Measurements from ENCODE around the gene APBB2. TPM values are rescaled to one million over a fixed set of nuclear protein-coding genes. Genes with fewer than 3 reads are reported as not detected.

The APBB2 gene
- total RNA-seq, 4 donors from 2014 or later, result 32.4 to 133 (median 92.1) TPM

DNA sequence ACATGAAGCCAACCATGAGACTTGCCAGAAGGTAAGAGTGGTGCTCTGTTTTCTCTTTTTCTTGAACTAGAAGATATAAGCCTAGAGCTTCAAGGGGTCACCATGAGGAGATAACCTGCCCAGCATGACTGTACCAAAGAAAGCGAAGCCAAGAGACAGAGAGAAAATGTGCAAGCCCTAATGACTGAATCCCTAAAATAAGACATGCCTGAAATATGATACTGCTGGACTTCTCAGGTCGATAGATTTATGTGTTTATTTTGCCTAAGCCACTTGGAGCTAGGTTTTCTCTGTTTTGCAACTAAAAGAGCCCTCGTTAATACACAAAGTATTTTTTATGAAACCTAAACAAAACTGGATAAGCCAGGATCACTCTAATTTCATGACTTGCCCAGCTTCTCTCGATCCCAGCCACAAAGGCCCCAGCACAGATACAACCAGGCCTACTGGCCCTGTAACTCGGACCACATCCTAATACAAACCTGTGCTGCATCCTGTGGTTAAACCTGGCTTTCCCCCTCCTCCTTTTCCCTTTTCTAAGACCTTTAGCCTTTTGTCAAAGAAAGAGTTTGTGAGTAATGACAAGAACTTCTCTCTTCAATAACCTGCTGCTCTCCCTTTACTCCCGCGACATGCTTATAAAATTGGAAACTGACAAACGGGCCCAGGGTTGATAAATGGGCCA is 185.8 kb downstream of the APBB2 start:
- H3K27ac ChIP-seq, result peak overlapping the region; percentile 80 to 84
- peaks cover 0 to 19% of the 10 kb centered on the region in 2 donors for H3K4me1 ChIP-seq
- intact Hi-C loops (cut with DNase I; ENCODE audit: low total_unique reads), result no loop called here
- peak in 1 of 2 donors; percentile 50 for DNase-seq
- H3K9me3 ChIP-seq, result peaks cover 0 to 14% of the 10 kb centered on the region in 2 donors
- H3K36me3 ChIP-seq, result no peaks in the 10 kb centered on the region
- TF ChIP-seq, protein P1, sequence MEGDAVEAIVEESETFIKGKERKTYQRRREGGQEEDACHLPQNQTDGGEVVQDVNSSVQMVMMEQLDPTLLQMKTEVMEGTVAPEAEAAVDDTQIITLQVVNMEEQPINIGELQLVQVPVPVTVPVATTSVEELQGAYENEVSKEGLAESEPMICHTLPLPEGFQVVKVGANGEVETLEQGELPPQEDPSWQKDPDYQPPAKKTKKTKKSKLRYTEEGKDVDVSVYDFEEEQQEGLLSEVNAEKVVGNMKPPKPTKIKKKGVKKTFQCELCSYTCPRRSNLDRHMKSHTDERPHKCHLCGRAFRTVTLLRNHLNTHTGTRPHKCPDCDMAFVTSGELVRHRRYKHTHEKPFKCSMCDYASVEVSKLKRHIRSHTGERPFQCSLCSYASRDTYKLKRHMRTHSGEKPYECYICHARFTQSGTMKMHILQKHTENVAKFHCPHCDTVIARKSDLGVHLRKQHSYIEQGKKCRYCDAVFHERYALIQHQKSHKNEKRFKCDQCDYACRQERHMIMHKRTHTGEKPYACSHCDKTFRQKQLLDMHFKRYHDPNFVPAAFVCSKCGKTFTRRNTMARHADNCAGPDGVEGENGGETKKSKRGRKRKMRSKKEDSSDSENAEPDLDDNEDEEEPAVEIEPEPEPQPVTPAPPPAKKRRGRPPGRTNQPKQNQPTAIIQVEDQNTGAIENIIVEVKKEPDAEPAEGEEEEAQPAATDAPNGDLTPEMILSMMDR (IDR thresholded peaks at IDR 0.05), result no peak
- TF ChIP-seq POLR2A (IDR thresholded peaks at IDR 0.05), result no peak
- H3K27me3 ChIP-seq, result no peaks in the 10 kb centered on the region
- no peak overlapping the region for H3K4me3 ChIP-seq

DNA sequence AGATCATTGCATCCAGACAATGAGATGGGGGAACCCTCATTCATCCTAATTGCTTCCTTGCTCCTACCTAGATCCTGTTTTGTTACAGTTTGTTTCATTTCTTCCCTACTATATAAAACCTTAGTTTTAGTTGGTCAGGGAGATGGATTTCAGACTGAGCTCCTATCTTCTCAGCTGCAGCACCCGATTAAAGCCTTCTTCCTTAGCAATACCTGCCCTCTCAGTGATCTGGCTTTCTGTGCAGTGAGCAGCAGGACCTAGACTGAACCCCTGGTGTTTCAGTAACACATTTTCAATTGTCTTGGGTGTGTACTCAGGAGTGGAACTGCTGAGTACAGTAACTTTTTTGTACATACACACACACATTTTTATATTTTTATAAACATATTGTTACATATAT is 187.4 kb downstream of the APBB2 start:
- DNase-seq, result no peak
- TF ChIP-seq, protein P1 (IDR thresholded peaks at IDR 0.05), result no peak
- Histone ChIP-seq H3K4me3 (no peak overlapping the region), H3K36me3 (no peaks in the 10 kb centered on the region), H3K9me3 (peaks cover 0 to 14% of the 10 kb centered on the region in 2 donors), H3K27ac (no peak overlapping the region), H3K27me3 (no peaks in the 10 kb centered on the region), H3K4me1 (peaks cover 0 to 19% of the 10 kb centered on the region in 2 donors)
- intact Hi-C loops (cut with DNase I; ENCODE audit: low total_unique reads), result no loop called here

DNA sequence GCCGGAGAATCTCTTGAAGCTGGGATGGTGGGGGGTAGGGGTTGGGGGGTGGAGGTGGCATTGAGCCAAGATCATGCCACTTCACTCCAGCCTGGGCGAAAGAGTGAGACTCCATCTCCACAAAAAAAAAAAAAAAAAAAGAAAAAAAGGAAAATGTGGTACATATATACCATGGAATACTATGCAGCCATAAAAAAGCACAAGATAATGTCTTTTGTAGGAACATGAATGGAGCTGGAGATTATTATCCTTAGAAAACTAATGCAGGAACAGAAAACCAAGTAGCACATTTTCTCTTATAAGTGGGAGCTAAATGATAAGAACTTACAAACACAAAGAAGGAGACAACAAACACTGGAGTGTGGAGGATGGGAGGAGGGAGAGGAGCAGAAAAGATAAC is 188.5 kb downstream of the APBB2 start:
- Histone ChIP-seq H3K36me3 (no peaks in the 10 kb centered on the region), H3K27me3 (no peaks in the 10 kb centered on the region), H3K9me3 (peaks cover 0 to 14% of the 10 kb centered on the region in 2 donors), H3K4me3 (no peak overlapping the region), H3K4me1 (peaks cover 0 to 19% of the 10 kb centered on the region in 2 donors), H3K27ac (no peak overlapping the region)
- intact Hi-C loops (cut with DNase I; ENCODE audit: low total_unique reads), result no loop called here
- no peak for TF ChIP-seq POLR2A (IDR thresholded peaks at IDR 0.05)
- TF ChIP-seq, protein P1 (IDR thresholded peaks at IDR 0.05), result no peak
- DNase-seq, result no peak

DNA sequence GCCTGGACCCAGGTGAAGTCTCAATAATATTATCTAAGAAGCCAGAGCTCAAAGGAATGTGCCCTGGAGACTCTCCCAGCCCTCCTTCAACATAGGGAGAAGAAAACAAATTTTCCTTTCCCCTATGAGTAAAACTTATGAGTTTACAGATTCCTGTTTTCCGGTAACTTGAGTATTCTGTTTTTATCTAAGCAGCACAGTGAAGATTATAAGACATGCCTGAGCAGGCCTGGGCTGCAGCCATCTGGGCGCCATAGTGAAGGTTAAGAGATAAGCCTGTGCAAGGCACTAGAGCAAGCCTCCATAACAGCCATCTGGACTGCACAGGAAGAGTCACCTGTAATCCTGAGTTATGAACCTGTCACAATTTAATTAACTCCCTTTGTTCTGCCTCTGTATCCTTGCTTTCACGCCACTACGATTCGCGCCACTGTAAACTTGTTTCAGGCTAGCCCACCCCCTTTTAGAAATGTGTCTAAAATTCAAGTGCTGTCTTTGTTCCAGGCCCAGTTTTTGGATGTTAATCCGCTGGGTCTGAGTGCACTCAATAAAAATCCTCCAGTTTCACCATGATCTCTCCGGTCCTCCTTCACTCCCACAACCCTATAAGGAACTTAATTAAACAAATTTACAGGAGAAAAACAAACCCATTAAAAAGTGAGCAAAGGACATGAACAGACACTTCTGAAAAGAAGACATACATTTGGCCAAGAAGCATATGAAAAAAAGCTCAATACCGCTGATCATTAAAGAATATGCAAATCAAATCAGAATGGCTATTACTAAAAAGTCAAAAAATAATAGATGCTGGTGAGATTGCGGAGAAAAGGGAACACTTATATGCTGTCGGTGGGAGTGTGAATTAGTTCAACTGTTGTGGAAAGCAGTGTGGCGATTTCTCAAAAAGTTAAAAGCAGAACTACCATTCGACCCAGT is 189.5 kb downstream of the APBB2 start:
- H3K4me1 ChIP-seq, result peaks cover 0 to 17% of the 10 kb centered on the region in 2 donors
- H3K4me3 ChIP-seq, result no peak overlapping the region
- H3K27me3 ChIP-seq, result no peaks in the 10 kb centered on the region
- intact Hi-C loops (cut with DNase I; ENCODE audit: low total_unique reads), result no loop called here
- H3K27ac ChIP-seq, result no peak overlapping the region
- peaks cover 0 to 14% of the 10 kb centered on the region in 2 donors for H3K9me3 ChIP-seq
- TF ChIP-seq POLR2A (IDR thresholded peaks at IDR 0.05), result no peak
- TF ChIP-seq, protein P1 (IDR thresholded peaks at IDR 0.05), result no peak
- no peak for DNase-seq
- H3K36me3 ChIP-seq, result no peaks in the 10 kb centered on the region

DNA sequence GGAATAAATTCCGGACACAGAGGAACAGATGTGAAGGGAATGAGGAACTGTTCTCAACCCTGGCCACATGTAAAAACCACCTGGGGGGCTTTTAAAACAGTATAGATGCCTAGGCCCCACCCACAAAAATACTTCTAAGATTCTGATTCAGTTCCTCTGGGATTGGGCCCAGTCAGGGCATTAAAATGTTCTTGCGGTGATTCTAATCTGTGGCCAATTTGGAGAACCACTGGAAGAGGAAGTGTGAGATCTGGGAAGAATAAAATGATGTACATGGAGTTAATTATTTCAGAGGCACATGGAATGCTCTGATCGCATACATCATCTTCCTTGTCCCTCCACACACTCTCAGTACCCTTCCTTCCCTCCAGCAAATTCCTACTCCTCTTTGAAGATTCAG is 192.2 kb downstream of the APBB2 start:
- Histone ChIP-seq H3K36me3 (no peaks in the 10 kb centered on the region), H3K9me3 (peaks cover 0 to 14% of the 10 kb centered on the region in 2 donors), H3K27ac (no peak overlapping the region), H3K4me3 (no peak overlapping the region), H3K4me1 (no peaks in the 10 kb centered on the region), H3K27me3 (no peaks in the 10 kb centered on the region)
- DNase-seq, result no peak
- no peak for TF ChIP-seq POLR2A (IDR thresholded peaks at IDR 0.05)
- TF ChIP-seq, protein P1 (IDR thresholded peaks at IDR 0.05), result no peak
- intact Hi-C loops (cut with DNase I; ENCODE audit: low total_unique reads), result no loop called here
